Activated T-cell treated with anti-CD3 and anti-CD28 coated beads, Interleukin-2, amount 50 U/mL, for 24 hours (primary cell): Measurements from ENCODE around the gene KRT80.

Experiments used
- DNase-seq: peaks from one replicate; pipeline ENCODE4 v3.0.0-alpha.2; 2020
- H3K27ac Mint-ChIP-seq: 2 replicates; pipeline ENCODE4 v1.8.0; 2020; ENCODE audit warnings: mild to moderate bottlenecking, mixed read lengths
- H3K27me3 Mint-ChIP-seq: 2 replicates; pipeline ENCODE4 v1.8.0; 2020; ENCODE audit warnings: mixed read lengths
- H3K36me3 Mint-ChIP-seq: 2 replicates; pipeline ENCODE4 v1.8.0; 2020; ENCODE audit warnings: low read depth, mixed read lengths
- H3K4me1 Mint-ChIP-seq: 2 replicates; pipeline ENCODE4 v1.8.0; 2020; ENCODE audit warnings: low read depth, mixed read lengths
- H3K4me3 Mint-ChIP-seq: 2 replicates; pipeline ENCODE4 v1.8.0; 2020; ENCODE audit warnings: mild to moderate bottlenecking, moderate library complexity, mixed read lengths
- H3K9me3 Mint-ChIP-seq: 2 replicates; pipeline ENCODE4 v1.8.0; 2020; ENCODE audit warnings: mixed read lengths

KRT80 gene

GRCh38 chr12:52186118-52186840 is 5.5 kb downstream of the KRT80 start:
- Mint-ChIP-seq H3K27ac (no peak overlapping the region), H3K4me1 (no peaks in the 10 kb centered on the region), H3K27me3 (no peaks in the 10 kb centered on the region), H3K36me3 (no peaks in the 10 kb centered on the region), H3K4me3 (no peak overlapping the region), H3K9me3 (no peaks in the 10 kb centered on the region)
- no peak for DNase-seq

GRCh38 chr12:52185400-52185967 is 6.3 kb downstream of the KRT80 start:
- Mint-ChIP-seq H3K27ac (no peak overlapping the region), H3K27me3 (no peaks in the 10 kb centered on the region), H3K36me3 (no peaks in the 10 kb centered on the region), H3K4me1 (no peaks in the 10 kb centered on the region), H3K9me3 (no peaks in the 10 kb centered on the region), H3K4me3 (no peak overlapping the region)
- no peak for DNase-seq

- H3K4me1 Mint-ChIP-seq: no peaks in the 10 kb centered on the region
- H3K36me3 Mint-ChIP-seq: no peaks in the 10 kb centered on the region
- H3K27ac Mint-ChIP-seq: no peak overlapping the region
- no peaks in the 10 kb centered on the region for H3K9me3 Mint-ChIP-seq
- H3K27me3 Mint-ChIP-seq: no peaks in the 10 kb centered on the region
- DNase-seq: no peak
- H3K4me3 Mint-ChIP-seq: no peak overlapping the region
Observed at GRCh38 chr12:52184813-52185212, 7.0 kb downstream of the KRT80 start.

GRCh38 chr12:52183971-52184370 is 7.8 kb downstream of the KRT80 start:
- DNase-seq: no peak
- no peak overlapping the region for H3K27ac Mint-ChIP-seq
- H3K4me3 Mint-ChIP-seq: no peak overlapping the region
- no peaks in the 10 kb centered on the region for H3K36me3 Mint-ChIP-seq
- no peaks in the 10 kb centered on the region for H3K27me3 Mint-ChIP-seq
- no peaks in the 10 kb centered on the region for H3K4me1 Mint-ChIP-seq
- no peaks in the 10 kb centered on the region for H3K9me3 Mint-ChIP-seq

- Mint-ChIP-seq H3K27me3 (no peaks in the 10 kb centered on the region), H3K4me3 (no peak overlapping the region), H3K36me3 (no peaks in the 10 kb centered on the region), H3K4me1 (no peaks in the 10 kb centered on the region), H3K27ac (no peak overlapping the region), H3K9me3 (no peaks in the 10 kb centered on the region)
- DNase-seq: no peak
Observed at GRCh38 chr12:52183544-52183910, 8.3 kb downstream of the KRT80 start.

GRCh38 chr12:52182898-52183543 is 8.8 kb downstream of the KRT80 start:
- Mint-ChIP-seq H3K36me3 (no peaks in the 10 kb centered on the region), H3K4me3 (no peak overlapping the region), H3K9me3 (no peaks in the 10 kb centered on the region), H3K27ac (no peak overlapping the region), H3K4me1 (no peaks in the 10 kb centered on the region), H3K27me3 (no peaks in the 10 kb centered on the region)
- no peak for DNase-seq

DNA sequence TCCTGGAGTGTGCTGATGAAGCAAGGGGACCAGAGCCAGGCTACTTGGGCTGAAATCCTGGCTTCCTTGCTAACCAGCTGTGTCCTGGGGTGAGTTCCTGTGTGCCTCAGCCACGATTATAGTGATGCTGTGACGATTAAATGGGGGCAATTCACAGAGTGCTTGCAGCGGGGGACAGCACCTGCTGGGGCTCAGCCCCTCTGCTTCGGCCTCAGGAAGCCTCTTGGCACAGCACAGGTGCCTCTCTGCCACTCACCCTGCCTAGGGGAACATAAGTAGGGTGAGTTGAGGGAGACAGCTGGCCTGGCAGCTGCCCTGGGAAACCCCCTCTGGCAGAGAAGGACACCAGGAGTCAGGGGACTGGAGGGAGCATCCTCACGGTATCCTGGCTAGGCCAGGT is 9.4 kb downstream of the KRT80 start:
- Mint-ChIP-seq H3K36me3 (no peaks in the 10 kb centered on the region), H3K27ac (no peak overlapping the region), H3K27me3 (no peaks in the 10 kb centered on the region), H3K4me1 (no peaks in the 10 kb centered on the region), H3K4me3 (no peak overlapping the region), H3K9me3 (no peaks in the 10 kb centered on the region)
- DNase-seq: no peak

DNA sequence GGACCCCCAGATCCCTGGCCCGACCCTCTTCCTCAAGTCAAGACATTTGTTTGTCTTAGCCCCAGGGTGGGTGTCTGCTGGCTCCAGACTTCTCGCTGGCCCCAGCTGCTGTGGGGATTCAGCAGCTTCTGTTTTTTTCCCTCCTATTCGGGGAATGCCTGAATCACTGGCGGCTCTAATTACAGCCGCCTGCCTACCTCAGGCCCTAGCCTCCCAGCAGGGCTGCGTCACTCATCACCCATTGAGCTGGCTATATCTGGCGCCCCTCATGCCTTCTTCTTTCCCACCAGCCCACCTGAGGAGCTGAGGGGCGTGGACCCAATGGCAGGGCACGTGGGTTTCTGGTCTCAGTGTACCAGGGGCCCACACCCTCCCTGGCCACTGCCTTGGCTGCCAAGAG is 10.1 kb downstream of the KRT80 start:
- Mint-ChIP-seq H3K27ac (no peak overlapping the region), H3K36me3 (no peaks in the 10 kb centered on the region), H3K9me3 (no peaks in the 10 kb centered on the region), H3K4me3 (no peak overlapping the region), H3K27me3 (no peaks in the 10 kb centered on the region), H3K4me1 (no peaks in the 10 kb centered on the region)
- DNase-seq: no peak

GRCh38 chr12:52180971-52181628 is 10.7 kb downstream of the KRT80 start:
- no peak for DNase-seq
- Mint-ChIP-seq H3K27me3 (no peaks in the 10 kb centered on the region), H3K4me3 (no peak overlapping the region), H3K9me3 (no peaks in the 10 kb centered on the region), H3K36me3 (no peaks in the 10 kb centered on the region), H3K4me1 (no peaks in the 10 kb centered on the region), H3K27ac (no peak overlapping the region)

GRCh38 chr12:52179396-52179973 is 12.3 kb downstream of the KRT80 start:
- H3K27me3 Mint-ChIP-seq: no peaks in the 10 kb centered on the region
- no peak for DNase-seq
- H3K27ac Mint-ChIP-seq: no peak overlapping the region
- no peaks in the 10 kb centered on the region for H3K36me3 Mint-ChIP-seq
- H3K4me1 Mint-ChIP-seq: no peaks in the 10 kb centered on the region
- no peaks in the 10 kb centered on the region for H3K9me3 Mint-ChIP-seq
- H3K4me3 Mint-ChIP-seq: no peak overlapping the region

DNA sequence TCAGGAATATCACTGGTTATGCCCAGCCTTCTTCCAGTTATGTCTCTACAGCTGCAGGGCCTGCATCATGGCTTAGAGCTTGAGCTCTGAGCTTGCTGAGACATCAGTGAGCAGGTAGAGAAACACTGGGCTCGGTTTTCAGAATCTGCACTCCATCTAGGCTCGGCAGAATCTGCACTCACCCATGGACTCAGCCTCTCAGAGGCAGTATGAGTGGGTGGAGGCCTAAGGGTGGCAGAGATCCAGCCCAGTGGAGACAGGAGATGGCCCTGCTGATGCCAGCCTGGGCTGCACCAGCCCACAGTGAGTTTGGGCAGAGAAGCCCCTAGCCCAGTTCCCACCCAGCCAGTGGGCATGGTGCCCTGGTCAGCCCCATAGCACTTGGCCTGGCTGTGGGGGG is 12.8 kb downstream of the KRT80 start:
- H3K9me3 Mint-ChIP-seq: no peaks in the 10 kb centered on the region
- H3K4me3 Mint-ChIP-seq: no peak overlapping the region
- no peak overlapping the region for H3K27ac Mint-ChIP-seq
- H3K27me3 Mint-ChIP-seq: no peaks in the 10 kb centered on the region
- no peaks in the 10 kb centered on the region for H3K4me1 Mint-ChIP-seq
- no peak for DNase-seq
- H3K36me3 Mint-ChIP-seq: no peaks in the 10 kb centered on the region

- H3K27ac Mint-ChIP-seq: no peak overlapping the region
- no peaks in the 10 kb centered on the region for H3K4me1 Mint-ChIP-seq
- H3K4me3 Mint-ChIP-seq: no peak overlapping the region
- DNase-seq: no peak
- no peaks in the 10 kb centered on the region for H3K9me3 Mint-ChIP-seq
- no peaks in the 10 kb centered on the region for H3K27me3 Mint-ChIP-seq
- no peaks in the 10 kb centered on the region for H3K36me3 Mint-ChIP-seq
Observed at GRCh38 chr12:52178443-52178842, 13.4 kb downstream of the KRT80 start.

DNA sequence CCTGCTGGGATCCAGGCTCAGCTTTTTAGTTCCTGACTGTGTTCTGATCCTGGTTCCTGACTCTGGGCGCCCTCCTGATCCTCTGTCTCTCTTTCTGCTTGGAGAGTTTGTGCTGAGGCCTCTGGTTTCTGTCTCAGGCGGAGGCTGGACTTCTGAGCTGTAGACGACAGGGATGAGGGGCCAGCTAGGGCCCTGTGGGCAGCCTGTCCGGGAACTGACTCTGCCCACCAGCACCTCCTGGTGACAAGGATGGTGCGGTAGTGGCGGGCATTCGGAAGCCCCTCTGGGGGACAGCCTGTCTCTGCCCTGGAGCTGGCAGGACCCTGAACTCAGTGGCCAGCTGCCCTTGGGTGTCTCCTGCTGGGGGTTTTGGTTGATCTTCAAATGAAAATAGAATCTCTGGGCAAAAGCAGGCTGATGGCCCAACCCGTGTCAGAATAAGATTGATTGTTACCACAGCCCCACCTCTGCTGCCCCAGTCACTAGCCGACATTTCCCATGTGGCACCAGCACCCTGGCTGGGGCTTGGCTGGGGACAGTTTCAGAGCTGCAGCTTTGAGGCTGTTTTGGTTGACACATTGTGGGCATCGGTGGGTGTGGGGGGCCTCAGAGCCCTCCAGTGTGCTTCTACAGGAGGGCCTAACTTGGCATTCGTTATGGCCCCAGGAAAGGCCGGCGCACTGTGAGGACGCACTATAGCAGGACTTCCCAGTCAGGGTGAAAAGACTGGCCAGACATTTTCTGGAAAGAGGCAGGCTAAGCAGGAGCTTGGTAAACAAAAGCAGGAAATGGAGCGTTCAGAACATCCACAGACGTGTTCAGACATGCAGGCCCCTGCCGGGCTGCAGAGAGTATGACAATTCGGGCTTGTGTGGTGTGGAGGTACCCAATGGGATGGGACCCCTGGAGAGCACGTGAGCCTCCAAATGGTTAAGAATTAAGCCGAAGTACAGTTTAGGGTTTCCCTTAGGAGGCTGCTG is 16.2 kb downstream of the KRT80 start:
- DNase-seq: no peak
- Mint-ChIP-seq H3K4me3 (no peak overlapping the region), H3K9me3 (no peaks in the 10 kb centered on the region), H3K36me3 (no peaks in the 10 kb centered on the region), H3K4me1 (no peaks in the 10 kb centered on the region), H3K27ac (no peak overlapping the region), H3K27me3 (no peaks in the 10 kb centered on the region)

DNA sequence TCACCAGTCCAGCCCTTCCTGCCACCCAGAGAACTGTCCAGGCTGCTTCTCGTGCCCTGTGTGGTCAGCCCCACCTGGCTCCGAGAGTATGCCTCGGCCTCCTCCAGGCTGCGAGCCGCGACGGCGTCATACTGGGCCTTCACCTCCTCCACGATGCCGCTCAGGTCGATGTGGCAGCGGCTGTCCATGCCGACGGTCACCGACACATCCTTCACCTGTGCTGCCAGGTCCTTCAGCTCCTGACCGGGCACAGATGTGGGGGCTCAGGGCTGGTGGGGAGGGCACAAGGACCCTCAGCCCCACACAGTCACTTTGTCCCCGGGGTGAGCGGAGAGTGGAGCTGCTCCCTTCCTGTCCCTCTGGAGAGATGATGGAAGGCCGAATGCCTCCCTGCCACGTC is 18.3 kb downstream of the KRT80 start:
- no peak overlapping the region for H3K27ac Mint-ChIP-seq
- no peaks in the 10 kb centered on the region for H3K36me3 Mint-ChIP-seq

More for the DNA sequence above, 18.3 kb downstream of the KRT80 start:
- Mint-ChIP-seq H3K4me1 (no peaks in the 10 kb centered on the region), H3K27me3 (no peaks in the 10 kb centered on the region), H3K9me3 (no peaks in the 10 kb centered on the region), H3K4me3 (no peak overlapping the region)
- DNase-seq: no peak
